WTC11 (cell line): ENCODE data around the gene MTHFD1L.

ENCODE experiments used
- CREB1 ChIP-seq: sonication (generic); formaldehyde crosslinking; IDR thresholded peaks from 2 replicates; pipeline ENCODE4 v1.8.0; 2023; ENCODE audit warnings: mild to moderate bottlenecking, missing genetic modification reagents
- ELF4 ChIP-seq: sonication (generic); formaldehyde crosslinking; IDR thresholded peaks from 2 replicates; pipeline ENCODE4 v1.8.1; 2022; ENCODE audit warnings: low read depth, mild to moderate bottlenecking, moderate library complexity, missing genetic modification reagents
- FOXJ3 ChIP-seq: sonication (generic); formaldehyde crosslinking; IDR thresholded peaks from 2 replicates; pipeline ENCODE4 v1.9.0; 2021; ENCODE audit warnings: missing genetic modification reagents, mild to moderate bottlenecking, borderline replicate concordance
- NR1H2 ChIP-seq: sonication (generic); formaldehyde crosslinking; IDR thresholded peaks from 2 replicates; pipeline ENCODE4 v1.9.0; 2021; ENCODE audit warnings: mild to moderate bottlenecking, moderate library complexity, missing genetic modification reagents
- ZNF121 ChIP-seq: sonication (generic); formaldehyde crosslinking; IDR thresholded peaks from 2 replicates; pipeline ENCODE4 v1.8.0; 2023; ENCODE audit warnings: missing genetic modification reagents
- ZNF232 ChIP-seq: sonication (generic); formaldehyde crosslinking; IDR thresholded peaks from 2 replicates; pipeline ENCODE4 v1.8.0; 2022; ENCODE audit warnings: mild to moderate bottlenecking, missing genetic modification reagents
- ZNF317 ChIP-seq: sonication (generic); formaldehyde crosslinking; IDR thresholded peaks from 2 replicates; pipeline ENCODE4 v1.8.1; 2023; ENCODE audit warnings: low read depth, mild to moderate bottlenecking, moderate library complexity, missing genetic modification reagents, borderline replicate concordance
- ZNF423 ChIP-seq: fragments of 250-450 bp; sonication (Bioruptor Pico); IDR thresholded peaks from 2 replicates; pipeline ENCODE4 v2.1.2; 2022; ENCODE audit warnings: mild to moderate bottlenecking, moderate library complexity
- TF ChIP-seq, protein P1 (sequence below): sonication (generic); formaldehyde crosslinking; IDR thresholded peaks from 2 replicates; pipeline ENCODE4 v1.8.1; 2023; ENCODE audit warnings: mild to moderate bottlenecking, missing genetic modification reagents, moderate library complexity
- TF ChIP-seq, protein P2 (sequence below): fragments of 200-600 bp; IDR thresholded peaks from 2 replicates; pipeline ENCODE4 v1.8.0; 2022; ENCODE audit warnings: antibody characterized with exemption
- TF ChIP-seq, protein P3 (sequence below): sonication (generic); formaldehyde crosslinking; IDR thresholded peaks from 2 replicates; pipeline ENCODE4 v1.8.1; 2022; ENCODE audit warnings: low read depth, missing genetic modification reagents, borderline replicate concordance
- TF ChIP-seq, protein P4 (sequence below): sonication (generic); formaldehyde crosslinking; IDR thresholded peaks from 2 replicates; pipeline ENCODE4 v1.8.0; 2022; ENCODE audit warnings: mild to moderate bottlenecking, missing genetic modification reagents
- TF ChIP-seq, protein P5 (sequence below): sonication (generic); formaldehyde crosslinking; IDR thresholded peaks from 2 replicates; pipeline ENCODE4 v1.8.0; 2023; ENCODE audit warnings: mild to moderate bottlenecking, missing genetic modification reagents
- TF ChIP-seq, protein P6 (sequence below): fragments of 250-450 bp; sonication (Bioruptor Pico); IDR thresholded peaks from 2 replicates; pipeline ENCODE4 v2.1.2; 2022; ENCODE audit warnings: mild to moderate bottlenecking, moderate library complexity

DNA sequence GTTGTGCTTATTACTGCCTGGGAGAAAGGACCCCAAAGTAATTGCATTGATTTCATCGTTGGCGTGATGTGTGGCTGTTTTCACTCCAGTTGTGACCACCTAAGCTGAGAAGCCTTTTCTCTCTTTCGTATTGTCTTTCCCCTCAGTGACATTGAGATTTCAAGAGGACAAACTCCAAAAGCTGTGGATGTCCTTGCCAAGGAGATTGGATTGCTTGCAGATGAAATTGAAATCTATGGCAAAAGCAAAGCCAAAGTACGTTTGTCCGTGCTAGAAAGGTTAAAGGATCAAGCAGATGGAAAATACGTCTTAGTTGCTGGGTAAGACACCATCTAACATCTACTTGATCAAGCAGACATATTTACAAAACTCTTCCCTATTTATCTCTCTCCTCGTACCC is 60.5 kb downstream of the MTHFD1L start:
- TF ChIP-seq ZNF232 (no peak), FOXJ3 (CRISPR knock-in tag) (no peak), ELF4 (CRISPR knock-in tag) (no peak), NR1H2 (CRISPR knock-in tag) (no peak), ZNF121 (CRISPR knock-in tag) (no peak), ZNF423 (CRISPR knock-in tag) (no peak), ZNF317 (no peak), CREB1 (CRISPR knock-in tag) (no peak)
- TF ChIP-seq, protein P1, sequence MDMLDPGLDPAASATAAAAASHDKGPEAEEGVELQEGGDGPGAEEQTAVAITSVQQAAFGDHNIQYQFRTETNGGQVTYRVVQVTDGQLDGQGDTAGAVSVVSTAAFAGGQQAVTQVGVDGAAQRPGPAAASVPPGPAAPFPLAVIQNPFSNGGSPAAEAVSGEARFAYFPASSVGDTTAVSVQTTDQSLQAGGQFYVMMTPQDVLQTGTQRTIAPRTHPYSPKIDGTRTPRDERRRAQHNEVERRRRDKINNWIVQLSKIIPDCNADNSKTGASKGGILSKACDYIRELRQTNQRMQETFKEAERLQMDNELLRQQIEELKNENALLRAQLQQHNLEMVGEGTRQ (CRISPR knock-in tag), result no peak
- TF ChIP-seq, protein P2, sequence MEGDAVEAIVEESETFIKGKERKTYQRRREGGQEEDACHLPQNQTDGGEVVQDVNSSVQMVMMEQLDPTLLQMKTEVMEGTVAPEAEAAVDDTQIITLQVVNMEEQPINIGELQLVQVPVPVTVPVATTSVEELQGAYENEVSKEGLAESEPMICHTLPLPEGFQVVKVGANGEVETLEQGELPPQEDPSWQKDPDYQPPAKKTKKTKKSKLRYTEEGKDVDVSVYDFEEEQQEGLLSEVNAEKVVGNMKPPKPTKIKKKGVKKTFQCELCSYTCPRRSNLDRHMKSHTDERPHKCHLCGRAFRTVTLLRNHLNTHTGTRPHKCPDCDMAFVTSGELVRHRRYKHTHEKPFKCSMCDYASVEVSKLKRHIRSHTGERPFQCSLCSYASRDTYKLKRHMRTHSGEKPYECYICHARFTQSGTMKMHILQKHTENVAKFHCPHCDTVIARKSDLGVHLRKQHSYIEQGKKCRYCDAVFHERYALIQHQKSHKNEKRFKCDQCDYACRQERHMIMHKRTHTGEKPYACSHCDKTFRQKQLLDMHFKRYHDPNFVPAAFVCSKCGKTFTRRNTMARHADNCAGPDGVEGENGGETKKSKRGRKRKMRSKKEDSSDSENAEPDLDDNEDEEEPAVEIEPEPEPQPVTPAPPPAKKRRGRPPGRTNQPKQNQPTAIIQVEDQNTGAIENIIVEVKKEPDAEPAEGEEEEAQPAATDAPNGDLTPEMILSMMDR, result no peak
- TF ChIP-seq, protein P3, sequence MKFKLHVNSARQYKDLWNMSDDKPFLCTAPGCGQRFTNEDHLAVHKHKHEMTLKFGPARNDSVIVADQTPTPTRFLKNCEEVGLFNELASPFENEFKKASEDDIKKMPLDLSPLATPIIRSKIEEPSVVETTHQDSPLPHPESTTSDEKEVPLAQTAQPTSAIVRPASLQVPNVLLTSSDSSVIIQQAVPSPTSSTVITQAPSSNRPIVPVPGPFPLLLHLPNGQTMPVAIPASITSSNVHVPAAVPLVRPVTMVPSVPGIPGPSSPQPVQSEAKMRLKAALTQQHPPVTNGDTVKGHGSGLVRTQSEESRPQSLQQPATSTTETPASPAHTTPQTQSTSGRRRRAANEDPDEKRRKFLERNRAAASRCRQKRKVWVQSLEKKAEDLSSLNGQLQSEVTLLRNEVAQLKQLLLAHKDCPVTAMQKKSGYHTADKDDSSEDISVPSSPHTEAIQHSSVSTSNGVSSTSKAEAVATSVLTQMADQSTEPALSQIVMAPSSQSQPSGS, result no peak
- TF ChIP-seq, protein P4, sequence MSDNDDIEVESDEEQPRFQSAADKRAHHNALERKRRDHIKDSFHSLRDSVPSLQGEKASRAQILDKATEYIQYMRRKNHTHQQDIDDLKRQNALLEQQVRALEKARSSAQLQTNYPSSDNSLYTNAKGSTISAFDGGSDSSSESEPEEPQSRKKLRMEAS, result no peak
- TF ChIP-seq, protein P5, sequence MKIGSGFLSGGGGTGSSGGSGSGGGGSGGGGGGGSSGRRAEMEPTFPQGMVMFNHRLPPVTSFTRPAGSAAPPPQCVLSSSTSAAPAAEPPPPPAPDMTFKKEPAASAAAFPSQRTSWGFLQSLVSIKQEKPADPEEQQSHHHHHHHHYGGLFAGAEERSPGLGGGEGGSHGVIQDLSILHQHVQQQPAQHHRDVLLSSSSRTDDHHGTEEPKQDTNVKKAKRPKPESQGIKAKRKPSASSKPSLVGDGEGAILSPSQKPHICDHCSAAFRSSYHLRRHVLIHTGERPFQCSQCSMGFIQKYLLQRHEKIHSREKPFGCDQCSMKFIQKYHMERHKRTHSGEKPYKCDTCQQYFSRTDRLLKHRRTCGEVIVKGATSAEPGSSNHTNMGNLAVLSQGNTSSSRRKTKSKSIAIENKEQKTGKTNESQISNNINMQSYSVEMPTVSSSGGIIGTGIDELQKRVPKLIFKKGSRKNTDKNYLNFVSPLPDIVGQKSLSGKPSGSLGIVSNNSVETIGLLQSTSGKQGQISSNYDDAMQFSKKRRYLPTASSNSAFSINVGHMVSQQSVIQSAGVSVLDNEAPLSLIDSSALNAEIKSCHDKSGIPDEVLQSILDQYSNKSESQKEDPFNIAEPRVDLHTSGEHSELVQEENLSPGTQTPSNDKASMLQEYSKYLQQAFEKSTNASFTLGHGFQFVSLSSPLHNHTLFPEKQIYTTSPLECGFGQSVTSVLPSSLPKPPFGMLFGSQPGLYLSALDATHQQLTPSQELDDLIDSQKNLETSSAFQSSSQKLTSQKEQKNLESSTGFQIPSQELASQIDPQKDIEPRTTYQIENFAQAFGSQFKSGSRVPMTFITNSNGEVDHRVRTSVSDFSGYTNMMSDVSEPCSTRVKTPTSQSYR (CRISPR knock-in tag), result no peak
- TF ChIP-seq, protein P6, sequence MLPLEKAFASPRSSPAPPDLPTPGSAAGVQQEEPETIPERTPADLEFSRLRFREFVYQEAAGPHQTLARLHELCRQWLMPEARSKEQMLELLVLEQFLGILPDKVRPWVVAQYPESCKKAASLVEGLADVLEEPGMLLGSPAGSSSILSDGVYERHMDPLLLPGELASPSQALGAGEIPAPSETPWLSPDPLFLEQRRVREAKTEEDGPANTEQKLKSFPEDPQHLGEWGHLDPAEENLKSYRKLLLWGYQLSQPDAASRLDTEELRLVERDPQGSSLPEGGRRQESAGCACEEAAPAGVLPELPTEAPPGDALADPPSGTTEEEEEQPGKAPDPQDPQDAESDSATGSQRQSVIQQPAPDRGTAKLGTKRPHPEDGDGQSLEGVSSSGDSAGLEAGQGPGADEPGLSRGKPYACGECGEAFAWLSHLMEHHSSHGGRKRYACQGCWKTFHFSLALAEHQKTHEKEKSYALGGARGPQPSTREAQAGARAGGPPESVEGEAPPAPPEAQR (CRISPR knock-in tag), result no peak
